Measurements from ENCODE around the gene ZNF385C. TPM values are rescaled to one million over a fixed set of nuclear protein-coding genes. Genes with fewer than 3 reads are reported as not detected.
"Not testable (repeated sequence)": the region's sequence is repeated elsewhere in the genome, so short reads cannot be mapped to it uniquely, and the experiment has no call there.

ZNF385C gene
- total RNA-seq, 1 donor from 2014 or later = 0.16 TPM

GRCh38 chr17:42027590-42027889, 70.7 kb downstream of the ZNF385C start:
- no peak for DNase-seq (ENCODE audit: extremely low spot score, unreplicated experiment)
- no peak for TF ChIP-seq CTCF (IDR thresholded peaks at IDR 0.05)
- Mint-ChIP-seq H3K4me1 (ENCODE audit: unreplicated experiment) (peaks cover 10% of the 10 kb centered on the region), H3K4me3 (ENCODE audit: unreplicated experiment) (no peak overlapping the region), H3K9me3 (ENCODE audit: unreplicated experiment) (no peaks in the 10 kb centered on the region), H3K36me3 (ENCODE audit: unreplicated experiment) (peaks cover 3% of the 10 kb centered on the region), H3K27ac (ENCODE audit: unreplicated experiment) (no peak overlapping the region), H3K27me3 (ENCODE audit: unreplicated experiment) (peaks cover 3% of the 10 kb centered on the region)

GRCh38 chr17:42026857-42027589, 71.2 kb downstream of the ZNF385C start:
- no peak for DNase-seq (ENCODE audit: extremely low spot score, unreplicated experiment)
- Mint-ChIP-seq H3K27me3 (ENCODE audit: unreplicated experiment) (peaks cover 3% of the 10 kb centered on the region), H3K9me3 (ENCODE audit: unreplicated experiment) (no peaks in the 10 kb centered on the region), H3K27ac (ENCODE audit: unreplicated experiment) (no peak overlapping the region), H3K36me3 (ENCODE audit: unreplicated experiment) (peaks cover 7% of the 10 kb centered on the region), H3K4me3 (ENCODE audit: unreplicated experiment) (no peak overlapping the region), H3K4me1 (ENCODE audit: unreplicated experiment) (peaks cover 13% of the 10 kb centered on the region)
- TF ChIP-seq CTCF (IDR thresholded peaks at IDR 0.05) = no peak

- DNase-seq (ENCODE audit: extremely low spot score, unreplicated experiment) = no peak
- Mint-ChIP-seq H3K4me1 (ENCODE audit: unreplicated experiment) (peaks cover 19% of the 10 kb centered on the region), H3K27ac (ENCODE audit: unreplicated experiment) (no peak overlapping the region), H3K4me3 (ENCODE audit: unreplicated experiment) (no peak overlapping the region), H3K36me3 (ENCODE audit: unreplicated experiment) (peaks cover 11% of the 10 kb centered on the region), H3K9me3 (ENCODE audit: unreplicated experiment) (no peaks in the 10 kb centered on the region), H3K27me3 (ENCODE audit: unreplicated experiment) (peaks cover 3% of the 10 kb centered on the region)
- TF ChIP-seq CTCF (IDR thresholded peaks at IDR 0.05) = no peak
These were observed 72.3 kb downstream of the ZNF385C start for GRCh38 chr17:42025936-42026335.

GRCh38 chr17:42025191-42025579, 73.1 kb downstream of the ZNF385C start:
- no peak for TF ChIP-seq CTCF (IDR thresholded peaks at IDR 0.05)
- H3K4me1 Mint-ChIP-seq (ENCODE audit: unreplicated experiment) = peaks cover 26% of the 10 kb centered on the region
- no peaks in the 10 kb centered on the region for H3K9me3 Mint-ChIP-seq (ENCODE audit: unreplicated experiment)
- H3K27ac Mint-ChIP-seq (ENCODE audit: unreplicated experiment) = peak overlapping the region; percentile 86
- DNase-seq (ENCODE audit: extremely low spot score, unreplicated experiment) = no peak
- peaks cover 11% of the 10 kb centered on the region for H3K36me3 Mint-ChIP-seq (ENCODE audit: unreplicated experiment)
- no peaks in the 10 kb centered on the region for H3K27me3 Mint-ChIP-seq (ENCODE audit: unreplicated experiment)
- no peak overlapping the region for H3K4me3 Mint-ChIP-seq (ENCODE audit: unreplicated experiment)

- TF ChIP-seq CTCF (IDR thresholded peaks at IDR 0.05) = no peak
These were observed 74.5 kb downstream of the ZNF385C start for GRCh38 chr17:42023524-42024349.

GRCh38 chr17:42020845-42021244, 77.4 kb downstream of the ZNF385C start:
- not testable (repeated sequence) for H3K27me3 Mint-ChIP-seq (ENCODE audit: unreplicated experiment); DNase-seq (ENCODE audit: extremely low spot score, unreplicated experiment); H3K9me3 Mint-ChIP-seq (ENCODE audit: unreplicated experiment)
- peak overlapping the region; percentile 87 for H3K4me3 Mint-ChIP-seq (ENCODE audit: unreplicated experiment)
- H3K27ac Mint-ChIP-seq (ENCODE audit: unreplicated experiment) = peak overlapping the region; percentile 81
- peaks cover 47% of the 10 kb centered on the region for H3K4me1 Mint-ChIP-seq (ENCODE audit: unreplicated experiment)
- peaks cover 11% of the 10 kb centered on the region for H3K36me3 Mint-ChIP-seq (ENCODE audit: unreplicated experiment)

More at GRCh38 chr17:42023524-42024349, 74.5 kb downstream of the ZNF385C start:
- peaks cover 33% of the 10 kb centered on the region for H3K4me1 Mint-ChIP-seq (ENCODE audit: unreplicated experiment)
- H3K27ac Mint-ChIP-seq (ENCODE audit: unreplicated experiment) = peak overlapping the region; percentile 86
- peaks cover 11% of the 10 kb centered on the region for H3K36me3 Mint-ChIP-seq (ENCODE audit: unreplicated experiment)
- peaks cover 3% of the 10 kb centered on the region for H3K9me3 Mint-ChIP-seq (ENCODE audit: unreplicated experiment)
- DNase-seq (ENCODE audit: extremely low spot score, unreplicated experiment) = no peak
- no peaks in the 10 kb centered on the region for H3K27me3 Mint-ChIP-seq (ENCODE audit: unreplicated experiment)
- no peak overlapping the region for H3K4me3 Mint-ChIP-seq (ENCODE audit: unreplicated experiment)
